Measurements from ENCODE around the gene MYOCD.

DNA sequence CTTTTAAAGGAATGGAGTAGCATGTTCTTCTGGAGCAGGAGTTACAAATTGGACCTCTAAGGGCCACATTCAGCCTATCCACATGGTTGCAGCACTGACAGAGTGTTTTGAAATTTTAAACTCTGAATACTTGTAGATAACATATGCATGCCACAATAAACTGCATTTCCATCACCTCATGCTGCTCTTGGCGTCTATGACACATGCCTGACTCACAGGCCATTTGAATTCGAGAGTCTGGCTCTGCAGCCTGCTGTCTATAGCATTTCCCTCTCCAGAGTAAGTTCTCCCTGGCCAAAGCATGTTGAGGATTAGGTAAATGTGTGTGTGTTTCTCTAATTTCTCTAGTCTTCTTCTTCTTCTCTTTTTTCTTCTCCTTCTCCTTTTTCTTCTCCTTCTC lies 28.7 kb upstream of the MYOCD start:
- TF ChIP-seq E2F1 (CRISPR knock-in tag; IDR thresholded peaks at IDR 0.05) = no peak
- no peak for TF ChIP-seq ZNF205 (CRISPR knock-in tag; IDR thresholded peaks at IDR 0.05)
- TF ChIP-seq JUND (CRISPR knock-in tag; IDR thresholded peaks at IDR 0.05) = no peak
- no peak for TF ChIP-seq HES4 (CRISPR knock-in tag; IDR thresholded peaks at IDR 0.05; ENCODE audit: borderline replicate concordance)
- TF ChIP-seq, protein P1, sequence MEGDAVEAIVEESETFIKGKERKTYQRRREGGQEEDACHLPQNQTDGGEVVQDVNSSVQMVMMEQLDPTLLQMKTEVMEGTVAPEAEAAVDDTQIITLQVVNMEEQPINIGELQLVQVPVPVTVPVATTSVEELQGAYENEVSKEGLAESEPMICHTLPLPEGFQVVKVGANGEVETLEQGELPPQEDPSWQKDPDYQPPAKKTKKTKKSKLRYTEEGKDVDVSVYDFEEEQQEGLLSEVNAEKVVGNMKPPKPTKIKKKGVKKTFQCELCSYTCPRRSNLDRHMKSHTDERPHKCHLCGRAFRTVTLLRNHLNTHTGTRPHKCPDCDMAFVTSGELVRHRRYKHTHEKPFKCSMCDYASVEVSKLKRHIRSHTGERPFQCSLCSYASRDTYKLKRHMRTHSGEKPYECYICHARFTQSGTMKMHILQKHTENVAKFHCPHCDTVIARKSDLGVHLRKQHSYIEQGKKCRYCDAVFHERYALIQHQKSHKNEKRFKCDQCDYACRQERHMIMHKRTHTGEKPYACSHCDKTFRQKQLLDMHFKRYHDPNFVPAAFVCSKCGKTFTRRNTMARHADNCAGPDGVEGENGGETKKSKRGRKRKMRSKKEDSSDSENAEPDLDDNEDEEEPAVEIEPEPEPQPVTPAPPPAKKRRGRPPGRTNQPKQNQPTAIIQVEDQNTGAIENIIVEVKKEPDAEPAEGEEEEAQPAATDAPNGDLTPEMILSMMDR (CRISPR knock-in tag; IDR thresholded peaks at IDR 0.05) = no peak
- TF ChIP-seq ZNF18 (CRISPR knock-in tag; IDR thresholded peaks at IDR 0.05; ENCODE audit: insufficient replicate concordance) = no peak
- no peak for TF ChIP-seq AGO2 (optimal IDR thresholded peaks at IDR 0.05; ENCODE audit: low read depth, low read length)
- TF ChIP-seq LCORL (IDR thresholded peaks at IDR 0.05) = no peak
- no peak for TF ChIP-seq LCORL (CRISPR knock-in tag; IDR thresholded peaks at IDR 0.05)

All from HepG2 (cell line).